NT2/D1 (cell line): ENCODE data around the gene METTL27.

Experiments
- SUZ12 ChIP-seq: IDR thresholded peaks from 2 replicates; pipeline ENCODE4 v1.6.1; 2011; ENCODE audit not compliant: insufficient read length, insufficient read depth; ENCODE audit errors: extremely low read depth
- YY1 ChIP-seq: IDR thresholded peaks from 2 replicates; pipeline ENCODE4 v1.6.1; 2011; ENCODE audit not compliant: insufficient read length, insufficient read depth
- ZNF274 ChIP-seq: IDR thresholded peaks from 2 replicates; pipeline ENCODE4 v1.6.1; 2011; ENCODE audit warnings: mild to moderate bottlenecking, low read depth, low read length

- TF ChIP-seq ZNF274 (no peak), YY1 (no peak), SUZ12 (no peak)
These were observed 30.0 kb upstream of the METTL27 start for GRCh38 chr7:73872056-73872908.
